ENCODE measurements around the gene GGT1. TPM values are rescaled to one million over a fixed set of nuclear protein-coding genes. Genes with fewer than 3 reads are reported as not detected.
"Not testable (repeated sequence)": the region's sequence is repeated elsewhere in the genome, so short reads cannot be mapped to it uniquely, and the experiment has no call there.

The GGT1 gene
- total and polyA plus RNA-seq, 2 experiments from 2014 or later: 17.2 to 20.4 TPM

- H3K36me3 ChIP-seq: no peaks in the 10 kb centered on the region
- TF ChIP-seq, protein P1, sequence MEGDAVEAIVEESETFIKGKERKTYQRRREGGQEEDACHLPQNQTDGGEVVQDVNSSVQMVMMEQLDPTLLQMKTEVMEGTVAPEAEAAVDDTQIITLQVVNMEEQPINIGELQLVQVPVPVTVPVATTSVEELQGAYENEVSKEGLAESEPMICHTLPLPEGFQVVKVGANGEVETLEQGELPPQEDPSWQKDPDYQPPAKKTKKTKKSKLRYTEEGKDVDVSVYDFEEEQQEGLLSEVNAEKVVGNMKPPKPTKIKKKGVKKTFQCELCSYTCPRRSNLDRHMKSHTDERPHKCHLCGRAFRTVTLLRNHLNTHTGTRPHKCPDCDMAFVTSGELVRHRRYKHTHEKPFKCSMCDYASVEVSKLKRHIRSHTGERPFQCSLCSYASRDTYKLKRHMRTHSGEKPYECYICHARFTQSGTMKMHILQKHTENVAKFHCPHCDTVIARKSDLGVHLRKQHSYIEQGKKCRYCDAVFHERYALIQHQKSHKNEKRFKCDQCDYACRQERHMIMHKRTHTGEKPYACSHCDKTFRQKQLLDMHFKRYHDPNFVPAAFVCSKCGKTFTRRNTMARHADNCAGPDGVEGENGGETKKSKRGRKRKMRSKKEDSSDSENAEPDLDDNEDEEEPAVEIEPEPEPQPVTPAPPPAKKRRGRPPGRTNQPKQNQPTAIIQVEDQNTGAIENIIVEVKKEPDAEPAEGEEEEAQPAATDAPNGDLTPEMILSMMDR (IDR thresholded peaks at IDR 0.05; ENCODE audit: low read depth, low read length): no peak
- no peak for DNase-seq (ENCODE audit: low read depth in 1 of 2, low spot score in 1 of 2)
- no peak overlapping the region for H3K4me3 ChIP-seq
- H3K4me1 ChIP-seq (ENCODE audit: low read depth): no peaks in the 10 kb centered on the region
- H3K9me3 ChIP-seq (ENCODE audit: low read depth): no peaks in the 10 kb centered on the region
- no peaks in the 10 kb centered on the region for H3K27me3 ChIP-seq
- H3K27ac ChIP-seq: peak overlapping the region; percentile 17
Measured at GRCh38 chr22:24593836-24594568, 9.0 kb upstream of the GGT1 start.

- Histone ChIP-seq H3K4me3 (no peak overlapping the region), H3K9me3 (ENCODE audit: low read depth) (no peaks in the 10 kb centered on the region), H3K4me1 (ENCODE audit: low read depth) (no peaks in the 10 kb centered on the region), H3K27ac (peak overlapping the region; percentile 17), H3K36me3 (no peaks in the 10 kb centered on the region), H3K27me3 (no peaks in the 10 kb centered on the region)
- no peak for DNase-seq (ENCODE audit: low read depth in 1 of 2, low spot score in 1 of 2)
- TF ChIP-seq, protein P1 (IDR thresholded peaks at IDR 0.05; ENCODE audit: low read depth, low read length): no peak
Measured at GRCh38 chr22:24594569-24595120, 8.3 kb upstream of the GGT1 start.

DNA sequence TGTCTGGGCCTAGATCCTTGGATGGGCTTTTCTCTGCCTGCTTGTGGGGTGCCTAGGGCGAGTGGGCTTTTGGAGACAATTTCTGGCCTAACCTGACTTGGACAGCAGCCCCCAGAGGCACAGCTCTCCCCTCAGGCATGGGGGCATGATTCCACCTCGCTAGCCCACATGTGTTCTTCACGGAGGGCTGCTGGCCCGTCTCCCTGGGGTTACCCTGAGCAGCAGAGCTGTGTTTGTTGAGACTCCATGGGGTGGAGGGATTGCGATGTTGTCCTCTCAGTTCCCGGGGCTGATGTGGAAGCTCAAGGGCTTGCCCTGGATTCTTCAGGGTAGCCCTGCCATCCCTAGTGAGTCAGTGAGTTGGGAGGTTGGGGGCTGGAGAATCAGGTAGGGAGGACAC is 7.8 kb upstream of the GGT1 start:
- TF ChIP-seq, protein P1 (IDR thresholded peaks at IDR 0.05; ENCODE audit: low read depth, low read length): no peak
- no peak overlapping the region for H3K27ac ChIP-seq
- no peak for DNase-seq (ENCODE audit: low read depth in 1 of 2, low spot score in 1 of 2)
- no peaks in the 10 kb centered on the region for H3K27me3 ChIP-seq
- H3K4me1 ChIP-seq (ENCODE audit: low read depth): no peaks in the 10 kb centered on the region
- no peaks in the 10 kb centered on the region for H3K36me3 ChIP-seq
- H3K9me3 ChIP-seq (ENCODE audit: low read depth): no peaks in the 10 kb centered on the region
- H3K4me3 ChIP-seq: no peak overlapping the region

DNA sequence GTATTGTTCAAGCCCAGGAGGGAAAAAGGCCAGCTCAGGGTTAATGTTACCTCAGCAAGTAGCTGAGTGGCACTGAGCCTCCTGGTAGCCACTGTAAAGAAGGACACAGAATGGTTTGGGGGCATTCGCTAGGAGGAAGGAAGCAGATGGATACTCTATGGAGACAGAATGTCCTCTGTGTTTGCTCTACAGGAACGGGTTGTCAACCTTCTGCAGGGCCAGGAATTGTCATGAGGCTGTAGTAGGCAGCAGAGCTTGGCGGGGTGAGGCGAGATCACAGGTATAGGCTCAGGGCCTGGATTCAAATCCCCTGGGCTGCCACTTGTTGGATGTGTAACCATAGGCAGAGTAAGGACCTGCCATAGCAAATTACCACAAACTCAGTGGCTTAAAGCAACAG is 7.1 kb upstream of the GGT1 start:
- Histone ChIP-seq H3K27ac (no peak overlapping the region), H3K36me3 (no peaks in the 10 kb centered on the region), H3K4me3 (no peak overlapping the region), H3K27me3 (no peaks in the 10 kb centered on the region), H3K9me3 (ENCODE audit: low read depth) (no peaks in the 10 kb centered on the region), H3K4me1 (ENCODE audit: low read depth) (no peaks in the 10 kb centered on the region)
- no peak for DNase-seq (ENCODE audit: low read depth in 1 of 2, low spot score in 1 of 2)
- TF ChIP-seq, protein P1 (IDR thresholded peaks at IDR 0.05; ENCODE audit: low read depth, low read length): no peak

DNA sequence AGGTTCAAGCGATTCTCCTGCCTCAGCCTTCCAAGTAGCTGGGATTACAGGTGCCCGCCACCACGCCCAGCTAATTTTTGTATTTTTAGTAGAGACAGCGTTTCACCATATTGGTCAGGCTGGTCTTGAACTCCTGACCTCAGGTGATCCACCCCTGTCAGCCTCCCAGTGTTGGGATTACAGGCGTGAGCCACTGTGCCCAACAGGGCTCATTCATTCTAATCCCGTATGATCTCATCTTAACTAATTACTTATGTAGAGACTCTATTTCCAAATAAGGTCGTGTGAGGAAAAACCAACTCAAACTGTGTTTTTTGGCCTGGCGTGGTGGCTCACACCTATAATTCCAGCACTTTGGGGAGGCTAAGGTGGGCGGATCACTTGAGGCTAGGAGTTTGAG is 5.9 kb upstream of the GGT1 start:
- not testable (repeated sequence) for H3K4me1 ChIP-seq (ENCODE audit: low read depth); H3K27ac ChIP-seq; H3K27me3 ChIP-seq; H3K36me3 ChIP-seq; H3K9me3 ChIP-seq (ENCODE audit: low read depth); DNase-seq (ENCODE audit: low read depth in 1 of 2, low spot score in 1 of 2); H3K4me3 ChIP-seq

GRCh38 chr22:24599514-24599913 is 3.5 kb upstream of the GGT1 start:
- no peaks in the 10 kb centered on the region for H3K9me3 ChIP-seq (ENCODE audit: low read depth)
- DNase-seq (ENCODE audit: low read depth in 1 of 2, low spot score in 1 of 2): no peak
- TF ChIP-seq, protein P1 (IDR thresholded peaks at IDR 0.05; ENCODE audit: low read depth, low read length): no peak
- peaks cover 15% of the 10 kb centered on the region for H3K4me1 ChIP-seq (ENCODE audit: low read depth)
- H3K27me3 ChIP-seq: no peaks in the 10 kb centered on the region
- no peak overlapping the region for H3K4me3 ChIP-seq
- no peaks in the 10 kb centered on the region for H3K36me3 ChIP-seq
- no peak overlapping the region for H3K27ac ChIP-seq

DNA sequence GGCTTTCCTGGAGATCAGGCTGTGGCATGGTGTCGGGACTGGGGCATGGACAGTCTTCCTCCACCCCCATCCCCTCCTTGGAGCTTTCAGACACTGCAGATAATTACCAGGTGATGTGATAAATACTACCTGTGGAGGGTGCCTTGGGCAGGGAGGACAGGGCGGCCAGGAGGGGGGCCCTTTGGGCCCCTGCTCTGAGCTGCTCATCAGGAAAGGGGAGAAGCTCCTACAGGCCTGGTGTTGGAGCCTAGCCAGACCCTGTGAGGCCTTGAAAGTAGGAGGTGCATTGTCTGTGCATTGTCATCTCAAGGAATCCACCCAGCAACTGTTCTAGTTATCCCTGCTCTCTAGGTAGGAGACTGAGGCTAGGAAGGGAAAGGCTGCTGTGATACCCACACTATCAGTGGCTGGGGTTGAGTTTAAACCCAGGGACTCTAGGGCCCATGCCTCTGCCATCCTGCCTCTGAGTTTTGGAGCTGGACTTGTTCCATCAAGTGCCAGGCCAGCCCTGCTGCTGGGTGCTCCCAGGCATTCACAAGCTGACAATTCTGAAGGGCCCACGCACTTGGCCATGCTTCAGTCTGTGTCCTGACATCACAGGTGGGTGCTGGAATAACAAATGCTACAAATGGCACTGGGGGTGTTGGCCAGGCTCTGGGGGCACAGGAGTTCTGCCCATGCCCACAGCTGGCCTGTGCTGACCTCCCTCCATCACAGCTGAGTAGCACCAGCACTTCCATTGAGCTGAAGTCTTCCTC is 2.9 kb upstream of the GGT1 start:
- not testable (repeated sequence) for H3K27ac ChIP-seq; H3K9me3 ChIP-seq (ENCODE audit: low read depth); H3K36me3 ChIP-seq; H3K4me3 ChIP-seq; H3K27me3 ChIP-seq
- DNase-seq (ENCODE audit: low read depth in 1 of 2, low spot score in 1 of 2): peak in 1 of 2 donors; percentile 38
- peaks cover 15% of the 10 kb centered on the region for H3K4me1 ChIP-seq (ENCODE audit: low read depth)
